ENCODE data around the gene MAGOH. TPM values are rescaled to one million over a fixed set of nuclear protein-coding genes. Genes with fewer than 3 reads are reported as not detected.
A peak's percentile ranks its signal among the peaks of the same experiment; 100 is the strongest.

Gene MAGOH
- total RNA-seq (2013; cell fraction: nucleolus; rRNA removed), result 21.7 and 23.6 TPM in 2 replicates
- total RNA-seq (2014; rRNA removed) (62.6 and 67.5 TPM in 2 replicates), total RNA-seq (2014; rRNA removed; fragmentation: Illumina TruSeq; extraction: Trizol) (87.9 and 90.7 TPM in 2 replicates), total RNA-seq (2021) (66.8 and 70.7 TPM in 2 replicates), polyA plus RNA-seq (2011; rRNA removed) (79.4 and 112 TPM in 2 replicates), polyA plus RNA-seq (2014; fragmentation: Illumina TruSeq; extraction: Trizol) (134 and 172 TPM in 2 replicates), polyA plus RNA-seq (2014; fragmentation: Nextera tagmentation; extraction: Ambion mirVana) (100 to 1,000 TPM in 1 of 2 experiments, 10 to 100 TPM in 1; 85.4 to 261 TPM), polyA plus RNA-seq (2014; rRNA removed) (129 and 140 TPM in 2 replicates), polyA plus RNA-seq (2016; fragmentation: Nextera tagmentation; extraction: Ambion mirVana) (10 to 100 TPM; 62.6 to 91.8 TPM), polyA minus RNA-seq (2011; rRNA and poly(A)+ RNA removed) (14.7 and 20.8 TPM in 2 replicates), Bru-seq, nascent RNA (percentile 91 among the genes with signal in this experiment), BruChase-seq, experiment 1, labeled RNA remaining after a 6-hour chase (percentile 84 among the genes with signal in this experiment), BruChase-seq, experiment 2, labeled RNA remaining after a 2-hour chase (percentile 85 among the genes with signal in this experiment)
- polyA plus RNA-seq (2011; ENCODE audit: low read depth), result 73.4 TPM
- polyA plus RNA-seq (2011; cell fraction: cytosol; rRNA removed), result 11.5 and 18.6 TPM in 2 replicates
- 12.1 and 20.2 TPM in 2 replicates for polyA plus RNA-seq (2011; cell fraction: nucleus; rRNA removed)
- 79.8 and 121 TPM in 2 replicates for polyA plus RNA-seq (2012)
- polyA minus RNA-seq (2011; cell fraction: cytosol; rRNA and poly(A)+ RNA removed), result 11.8 and 17.3 TPM in 2 replicates
- polyA minus RNA-seq (2011; cell fraction: nucleus; rRNA and poly(A)+ RNA removed), result 7.4 and 19.2 TPM in 2 replicates
- long read RNA-seq, experiment 1, transcript MAGOH-202 (5 exons, 756 nt), result major isoform, 22 of 33 reads
- long read RNA-seq, experiment 1, transcript MAGOH-201 (4 exons, 500 nt), result minor isoform, 8 of 33 reads
- long read RNA-seq, experiment 1, partial matches to known transcripts, result 1 of 33 reads
- long read RNA-seq, experiment 1, other reads (novel, unspliced or antisense), result 1 of 33 reads
- long read RNA-seq, experiment 2, transcript MAGOH-201 (4 exons, 500 nt), result minor isoform, 13 of 59 reads
- long read RNA-seq, experiment 2, transcript MAGOH-202 (5 exons, 756 nt), result major isoform, 39 of 59 reads
- long read RNA-seq, experiment 2, partial matches to known transcripts, result 1 of 59 reads
- long read RNA-seq, experiment 2, other reads (novel, unspliced or antisense), result 6 of 59 reads

DNA sequence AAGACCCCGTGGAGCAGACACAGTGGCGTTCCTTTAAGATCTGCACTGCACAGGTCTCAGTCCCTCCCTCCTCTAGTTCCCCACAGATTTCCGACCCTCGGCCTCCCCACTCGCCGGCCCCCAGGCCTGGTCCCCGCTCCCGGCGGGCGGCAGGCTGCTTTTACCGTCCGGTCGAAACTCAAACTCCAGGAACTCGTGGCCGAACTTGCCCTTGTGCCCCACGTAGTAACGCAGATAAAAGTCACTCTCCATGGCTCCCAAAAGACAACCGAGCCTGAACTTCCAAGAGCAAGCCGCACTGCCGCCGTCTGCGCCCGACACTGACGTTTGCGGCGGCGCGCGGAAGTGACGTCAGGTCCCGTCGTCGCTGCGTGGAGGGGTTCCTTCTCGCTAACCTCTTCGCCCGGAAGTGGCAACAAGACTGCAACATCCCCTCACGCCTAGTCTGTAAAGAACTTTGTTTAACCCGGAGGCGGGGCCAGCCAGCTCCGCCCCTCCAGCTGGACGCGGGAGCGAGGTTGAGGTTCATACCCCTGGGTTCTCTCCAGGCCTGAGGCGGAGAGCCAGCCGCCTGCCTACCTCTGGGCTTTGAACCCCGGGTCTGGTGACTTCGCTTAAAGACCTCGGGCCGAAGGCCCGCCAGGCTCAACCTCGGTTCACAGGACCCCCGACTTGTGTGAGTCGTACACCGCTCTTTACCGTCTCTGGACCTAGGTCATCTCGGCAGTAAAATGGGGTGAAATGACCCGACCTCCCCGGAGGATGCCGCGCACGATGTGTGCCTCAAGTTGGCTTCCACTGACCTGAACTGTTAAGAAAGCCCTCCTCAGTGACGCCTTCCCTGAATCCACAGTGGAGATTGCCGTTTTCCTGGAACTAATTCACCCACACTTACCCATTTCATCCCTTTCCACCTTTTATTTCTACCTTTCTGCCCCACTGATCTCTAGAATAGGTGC is at the start of gene MAGOH:
Gene MAGOH (minus strand): TSS at position 322 of the 959 bp plus-strand sequence. CDS start 70 bp downstream, at position 252.
- POLR2A ChIA-PET, result interaction anchor here (0.6 to 1.7 kb wide), 4 partner anchors 17 to 1484 kb away, joined by 3 to 6 read pairs (median 3); no protein-coding TSS in a partner anchor
- 2% methylated on average over 60 of the region's 64 CpGs for WGBS (ENCODE audit: insufficient coverage, insufficient replicate concordance, low lambda C conversion rate, missing lambda C conversion rate)
- Histone ChIP-seq H2AFZ (ENCODE audit: control insufficient read depth, low read depth, low read length) (peak within 1 kb of the TSS; percentile 65), H3K4me3 (peak within 1 kb of the TSS; percentile 94), H3K4me1 (ENCODE audit: control insufficient read depth, insufficient read depth, low read length) (peaks cover 4% of the 10 kb centered on the region), H3K79me2 (ENCODE audit: control insufficient read depth, insufficient read depth, low read length) (peaks cover 17% of the 10 kb centered on the region), H3K27ac (ENCODE audit: control insufficient read depth, insufficient read depth) (peak within 1 kb of the TSS; percentile 66), H3K36me3 (ENCODE audit: control insufficient read depth in 2 of 2, insufficient read depth in 2 of 2, low read length in 1 of 2) (peaks cover 1 to 14% of the 10 kb centered on the region in 2 experiments), H3K9ac (ENCODE audit: control insufficient read depth, insufficient read depth, low read length) (peak within 1 kb of the TSS; percentile 89), H4K20me1 (ENCODE audit: control insufficient read depth, insufficient read depth) (no peaks in the 10 kb centered on the region), H3K4me2 (ENCODE audit: control insufficient read depth, insufficient read depth) (peak within 1 kb of the TSS; percentile 99), H3K27me3 (replicated peaks in 1 of 2; ENCODE audit: control insufficient read depth in 2 of 2, insufficient read depth in 2 of 2, low read length in 1 of 2) (no peaks in the 10 kb centered on the region), H3K9me3 (replicated peaks; ENCODE audit: control insufficient read depth, insufficient read depth, low read length) (no peaks in the 10 kb centered on the region)
- FAIRE-seq (peak; percentile 76), DNase-seq (ENCODE audit: low read depth, low spot score) (peak; percentile 76), ATAC-seq (peak; percentile 99)
- BruUV-seq (replicated peaks), result TSS peak; percentile 98
- SMC1A ChIA-PET (ENCODE audit: uncharacterized antibody, unreplicated experiment), result no interaction called here
- in situ Hi-C loops (cut with MboI) (no loop called here), intact Hi-C loops (cut with micrococcal nuclease; ENCODE audit: unreplicated experiment) (loop anchor here (1.0 kb wide), 1 partner anchor 18 kb away; the partner anchor contains the start of gene CZIB)
- CTCF ChIA-PET, result interaction anchor here (0.9 to 1.7 kb wide), 4 partner anchors 17 to 155 kb away, joined by 3 to 4 read pairs (median 3); no protein-coding TSS in a partner anchor
- RAD21 ChIA-PET (ENCODE audit: unreplicated experiment), result interaction anchor here (1.0 to 1.4 kb wide), 2 partner anchors 19 to 22 kb away, joined by 3 read pairs; no protein-coding TSS in a partner anchor
- TF ChIP-seq RB1 (IDR thresholded peaks at IDR 0.05; ENCODE audit: borderline replicate concordance) (peak; percentile 76; the same call in 1 of the 2 replicates), BMI1 (IDR thresholded peaks at IDR 0.05; ENCODE audit: borderline replicate concordance) (no peak), CREB1 (IDR thresholded peaks at IDR 0.05; ENCODE audit: low read depth) (peak; percentile 100), CBX3 (IDR thresholded peaks at IDR 0.05; ENCODE audit: borderline replicate concordance, low read depth) (no peak), ESRRA (IDR thresholded peaks at IDR 0.05; ENCODE audit: low read length) (no peak), EP300 (IDR thresholded peaks at IDR 0.05; ENCODE audit: borderline replicate concordance in 1 of 2, control insufficient read depth in 1 of 2, low read depth in 2 of 2, low read length in 2 of 2) (no peak), YBX1 (IDR thresholded peaks at IDR 0.05) (no peak), JUNB (IDR thresholded peaks at IDR 0.05) (no peak), ELK1 (IDR thresholded peaks at IDR 0.05; ENCODE audit: low read depth, low read length) (peak; percentile 96), ZNF24 (IDR thresholded peaks at IDR 0.05) (no peak), EZH2 (IDR thresholded peaks at IDR 0.05; ENCODE audit: borderline replicate concordance, control insufficient read depth, low read depth, low read length) (no peak)
- TF ChIP-seq, protein P1, sequence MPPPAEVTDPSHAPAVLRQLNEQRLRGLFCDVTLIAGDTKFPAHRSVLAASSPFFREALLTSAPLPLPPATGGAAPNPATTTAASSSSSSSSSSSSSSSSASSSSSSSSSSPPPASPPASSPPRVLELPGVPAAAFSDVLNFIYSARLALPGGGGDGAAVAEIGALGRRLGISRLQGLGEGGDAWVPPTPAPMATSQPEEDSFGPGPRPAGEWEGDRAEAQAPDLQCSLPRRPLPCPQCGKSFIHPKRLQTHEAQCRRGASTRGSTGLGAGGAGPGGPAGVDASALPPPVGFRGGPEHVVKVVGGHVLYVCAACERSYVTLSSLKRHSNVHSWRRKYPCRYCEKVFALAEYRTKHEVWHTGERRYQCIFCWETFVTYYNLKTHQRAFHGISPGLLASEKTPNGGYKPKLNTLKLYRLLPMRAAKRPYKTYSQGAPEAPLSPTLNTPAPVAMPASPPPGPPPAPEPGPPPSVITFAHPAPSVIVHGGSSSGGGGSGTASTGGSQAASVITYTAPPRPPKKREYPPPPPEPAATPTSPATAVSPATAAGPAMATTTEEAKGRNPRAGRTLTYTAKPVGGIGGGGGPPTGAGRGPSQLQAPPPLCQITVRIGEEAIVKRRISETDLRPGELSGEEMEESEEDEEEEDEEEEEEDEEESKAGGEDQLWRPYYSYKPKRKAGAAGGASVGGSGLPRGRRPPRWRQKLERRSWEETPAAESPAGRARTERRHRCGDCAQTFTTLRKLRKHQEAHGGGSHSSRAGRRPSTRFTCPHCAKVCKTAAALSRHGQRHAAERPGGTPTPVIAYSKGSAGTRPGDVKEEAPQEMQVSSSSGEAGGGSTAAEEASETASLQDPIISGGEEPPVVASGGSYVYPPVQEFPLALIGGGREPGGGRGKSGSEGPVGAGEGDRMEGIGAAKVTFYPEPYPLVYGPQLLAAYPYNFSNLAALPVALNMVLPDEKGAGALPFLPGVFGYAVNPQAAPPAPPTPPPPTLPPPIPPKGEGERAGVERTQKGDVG (CRISPR knock-in tag; IDR thresholded peaks at IDR 0.05), result no peak

All from GM12878 (cell line).